NCI-H1694 treated with DMSO at 0.1 percent for 48 hours (cell line): ENCODE data around the gene PSMD8.
"Not testable (repeated sequence)": the region's sequence is repeated elsewhere in the genome, so short reads cannot be mapped to it uniquely, and the experiment has no call there.

Experiments
- DNase-seq: peaks from one replicate; lab custom pipeline; 2025; lab: John Stamatoyannopoulos, UW

PSMD8 gene

GRCh38 chr19:38411041-38411712 is 36.8 kb downstream of the PSMD8 start:
- no peak for DNase-seq

GRCh38 chr19:38411898-38412297 is 37.5 kb downstream of the PSMD8 start:
- DNase-seq, result not testable (repeated sequence)

- no peak for DNase-seq
Measured at GRCh38 chr19:38412491-38412890, 38.1 kb downstream of the PSMD8 start.

- no peak for DNase-seq
Measured at GRCh38 chr19:38412961-38413360, 38.6 kb downstream of the PSMD8 start.

- DNase-seq, result no peak
Measured at GRCh38 chr19:38413416-38413815, 39.0 kb downstream of the PSMD8 start.

- no peak for DNase-seq
Measured at GRCh38 chr19:38417146-38417543, 42.8 kb downstream of the PSMD8 start.

- DNase-seq, result no peak
Measured at GRCh38 chr19:38417544-38418506, 43.5 kb downstream of the PSMD8 start.

- DNase-seq, result no peak
Measured at GRCh38 chr19:38420935-38421334, 46.6 kb downstream of the PSMD8 start.

GRCh38 chr19:38421856-38422255 is 47.5 kb downstream of the PSMD8 start:
- no peak for DNase-seq

GRCh38 chr19:38422438-38422837 is 48.1 kb downstream of the PSMD8 start:
- no peak for DNase-seq

GRCh38 chr19:38424272-38424671 is 49.9 kb downstream of the PSMD8 start:
- DNase-seq, result no peak

- no peak for DNase-seq
Measured at GRCh38 chr19:38425222-38425809, 50.9 kb downstream of the PSMD8 start.

GRCh38 chr19:38425810-38426466 is 51.6 kb downstream of the PSMD8 start, which contains the start of gene RASGRP4:
Gene RASGRP4, minus strand, starts transcription at chr19:38426219. Its CDS starts 128 bp downstream, at chr19:38426091.
- no peak for DNase-seq

- DNase-seq, result not testable (repeated sequence)
Measured at GRCh38 chr19:38427035-38427677, 52.8 kb downstream of the PSMD8 start.

GRCh38 chr19:38429055-38429810 is 54.9 kb downstream of the PSMD8 start:
- DNase-seq, result no peak

GRCh38 chr19:38429811-38430156 is 55.4 kb downstream of the PSMD8 start:
- no peak for DNase-seq

GRCh38 chr19:38430931-38431330 is 56.6 kb downstream of the PSMD8 start:
- DNase-seq, result no peak

GRCh38 chr19:38433268-38433733 is 58.9 kb downstream of the PSMD8 start, which contains the start of gene RYR1:
Gene RYR1, plus strand, starts transcription at chr19:38433691. Its CDS starts 139 bp downstream, at chr19:38433830.
- DNase-seq, result no peak
